Keratinocyte (primary cell): ENCODE data around the gene PDIA2. TPM values are rescaled to one million over a fixed set of nuclear protein-coding genes. Genes with fewer than 3 reads are reported as not detected.
"Not testable (repeated sequence)": the region's sequence is repeated elsewhere in the genome, so short reads cannot be mapped to it uniquely, and the experiment has no call there.

ENCODE experiments used
- DNase-seq: peaks from one replicate; pipeline ENCODE4 v3.0.0-alpha.2; 2011; ENCODE audit warnings: low read depth, missing footprints, low spot score
- FAIRE-seq: peaks from 2 replicates; lab custom pipeline; 2011; peaks lifted over from hg19 to GRCh38; lab: Jason Lieb, UNC
- H2AFZ ChIP-seq: 2 replicates; pipeline ENCODE4 v1.6.0; 2012; ENCODE audit warnings: low read length, control low read depth, inconsistent platforms; ENCODE audit not compliant: control insufficient read depth
- H3K27ac ChIP-seq: 2 replicates; pipeline ENCODE4 v1.5.1; 2011; ENCODE audit warnings: low read length; ENCODE audit not compliant: control insufficient read depth, insufficient read depth
- H3K27me3 ChIP-seq: 3 replicates; pipeline ENCODE4 v1.6.0; 2011; ENCODE audit warnings: low read length; ENCODE audit not compliant: control insufficient read depth, insufficient read depth; ENCODE audit errors: extremely low read depth
- H3K36me3 ChIP-seq, 2 experiments: 2 replicates in 1 of 2; 3 replicates in 1 of 2; pipeline ENCODE4 v1.5.1; 2011; ENCODE audit warnings: low read length in 2 of 2, mild to moderate bottlenecking in 1 of 2; ENCODE audit not compliant: control insufficient read depth in 2 of 2, insufficient read depth in 2 of 2; ENCODE audit errors: extremely low read depth in 1 of 2
- H3K4me1 ChIP-seq: 3 replicates; pipeline ENCODE4 v1.5.1; 2011; ENCODE audit warnings: low read length; ENCODE audit not compliant: control insufficient read depth, insufficient read depth; ENCODE audit errors: extremely low read depth
- H3K4me2 ChIP-seq: 3 replicates; pipeline ENCODE4 v1.6.0; 2011; ENCODE audit warnings: low read depth, low read length; ENCODE audit not compliant: control insufficient read depth, insufficient read depth; ENCODE audit errors: extremely low read depth
- H3K4me3 ChIP-seq, 3 experiments: fragments of 200-600 bp in 1 of 3; sonication (generic) in 1 of 3; 2 replicates in 2 of 3; 3 replicates in 1 of 3; pipeline ENCODE4 v1.5.1; 2011 to 2016; ENCODE audit warnings: low read length in 3 of 3, mild to moderate bottlenecking in 3 of 3, control low read depth in 2 of 3, inconsistent platforms in 1 of 3, low read depth in 1 of 3, mixed read lengths in 1 of 3, mixed run types in 1 of 3, moderate library complexity in 1 of 3; ENCODE audit not compliant: control insufficient read depth in 2 of 3, insufficient read depth in 2 of 3; ENCODE audit errors: extremely low read depth in 1 of 3
- H3K79me2 ChIP-seq: 2 replicates; pipeline ENCODE4 v1.6.0; 2012; ENCODE audit warnings: low read length; ENCODE audit not compliant: control insufficient read depth, insufficient read depth
- H3K9ac ChIP-seq: 3 replicates; pipeline ENCODE4 v1.6.0; 2011; ENCODE audit warnings: low read length; ENCODE audit not compliant: control insufficient read depth, insufficient read depth; ENCODE audit errors: extremely low read depth
- H3K9me1 ChIP-seq: 3 replicates; pipeline ENCODE4 v1.6.0; 2011; ENCODE audit warnings: low read length; ENCODE audit not compliant: control insufficient read depth, insufficient read depth; ENCODE audit errors: extremely low read depth
- H3K9me3 ChIP-seq: 2 replicates; pipeline ENCODE4 v1.5.1; 2012; ENCODE audit warnings: low read depth, low read length; ENCODE audit not compliant: control insufficient read depth
- H4K20me1 ChIP-seq: 3 replicates; pipeline ENCODE4 v1.6.0; 2011; ENCODE audit warnings: low read length; ENCODE audit not compliant: control insufficient read depth, insufficient read depth; ENCODE audit errors: extremely low read depth
- EZH2 ChIP-seq: IDR thresholded peaks from one replicate; pipeline ENCODE4 v1.6.1; 2012; ENCODE audit warnings: inconsistent platforms, mild to moderate bottlenecking, low read length, moderate library complexity
- dilution Hi-C: fragments of 300-500 bp; cut with MboI; formaldehyde crosslinking; loops from one replicate; pipeline ENCODE4 v1.7.0; 2020; ENCODE audit warnings: low sequenced_read_pairs; ENCODE audit not compliant: extremely low pct_ligation_motif_present
- polyA plus RNA-seq, 5 experiments: library from polyadenylated mRNA; depleted of rRNA in 3 of 5; stranded (reverse) in 3 of 5; stranded (forward) in 1 of 5; unstranded in 1 of 5; fragments of >200 nt; gene quantifications; 1 replicate in 1 of 5; 2 replicates in 3 of 5; 3 replicates in 1 of 5; pipeline versions ENCODE4 v1.2.1 to v1.2.3, GENCODE V29; 2011 to 2012; ENCODE audit warnings: missing spikeins in 2 of 5, low read depth in 1 of 5, low replicate concordance in 1 of 5
- TF ChIP-seq, protein P1 (sequence below), 3 experiments: IDR thresholded peaks in 1 of 3; conservative IDR thresholded peaks in 1 of 3; optimal IDR thresholded peaks in 1 of 3; 2 replicates in 2 of 3; 3 replicates in 1 of 3; pipeline versions ENCODE3 to v1.5.1; 2011; ENCODE audit warnings: low read length in 3 of 3, mild to moderate bottlenecking in 3 of 3, moderate library complexity in 2 of 3, control low read depth in 1 of 3, inconsistent platforms in 1 of 3; ENCODE audit not compliant: insufficient read depth in 2 of 3; ENCODE audit errors: extremely low read depth in 1 of 3

The PDIA2 gene
- polyA plus RNA-seq, 1 donor (not counting 4 experiments of a cell fraction or from before 2014, with no cell fraction given), result 0.42 TPM

DNA sequence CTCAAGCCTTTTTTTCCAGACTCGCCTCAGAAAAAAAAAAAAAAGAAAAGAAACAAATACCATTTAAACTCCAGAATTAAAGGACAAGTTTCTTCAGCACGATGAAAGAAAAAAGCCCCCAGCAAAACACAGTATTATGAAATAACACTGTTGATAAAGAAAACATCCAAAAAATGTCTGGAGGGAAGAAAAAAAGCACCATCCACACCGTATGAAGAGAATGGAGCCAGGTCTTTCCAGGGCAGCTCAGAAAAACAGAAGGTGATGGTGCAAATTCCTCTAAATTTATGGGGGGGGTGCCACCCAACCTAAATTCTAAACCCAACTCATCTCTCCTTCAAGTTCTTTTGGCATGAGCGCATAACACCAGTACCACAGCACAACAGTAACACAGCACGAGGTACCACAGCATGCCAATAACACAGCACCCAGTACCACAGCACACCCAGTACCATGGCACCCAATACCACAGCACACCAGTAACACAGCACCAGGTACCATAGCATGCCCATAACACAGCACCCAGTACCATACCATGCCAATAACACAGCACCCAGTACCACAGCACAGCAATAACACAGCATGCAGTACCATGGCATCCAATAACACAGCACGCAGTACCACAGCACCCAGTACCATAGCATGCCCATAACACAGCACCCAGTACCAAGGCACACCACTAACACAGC, 50.6 kb downstream of the PDIA2 start:
- peaks cover 88% of the 10 kb centered on the region for H3K79me2 ChIP-seq
- H3K27me3 ChIP-seq, result no peaks in the 10 kb centered on the region
- no peak overlapping the region for H3K9ac ChIP-seq
- H3K27ac ChIP-seq, result no peak overlapping the region
- H3K4me3 ChIP-seq, result no peak overlapping the region
- H2AFZ ChIP-seq, result no peak overlapping the region
- no peak overlapping the region for H3K4me2 ChIP-seq
- no peaks in the 10 kb centered on the region for H3K9me1 ChIP-seq
- FAIRE-seq (no peak), DNase-seq (no peak)
- H3K9me3 ChIP-seq, result no peaks in the 10 kb centered on the region
- no peaks in the 10 kb centered on the region for H3K4me1 ChIP-seq
- TF ChIP-seq EZH2, result no peak
- TF ChIP-seq, protein P1, sequence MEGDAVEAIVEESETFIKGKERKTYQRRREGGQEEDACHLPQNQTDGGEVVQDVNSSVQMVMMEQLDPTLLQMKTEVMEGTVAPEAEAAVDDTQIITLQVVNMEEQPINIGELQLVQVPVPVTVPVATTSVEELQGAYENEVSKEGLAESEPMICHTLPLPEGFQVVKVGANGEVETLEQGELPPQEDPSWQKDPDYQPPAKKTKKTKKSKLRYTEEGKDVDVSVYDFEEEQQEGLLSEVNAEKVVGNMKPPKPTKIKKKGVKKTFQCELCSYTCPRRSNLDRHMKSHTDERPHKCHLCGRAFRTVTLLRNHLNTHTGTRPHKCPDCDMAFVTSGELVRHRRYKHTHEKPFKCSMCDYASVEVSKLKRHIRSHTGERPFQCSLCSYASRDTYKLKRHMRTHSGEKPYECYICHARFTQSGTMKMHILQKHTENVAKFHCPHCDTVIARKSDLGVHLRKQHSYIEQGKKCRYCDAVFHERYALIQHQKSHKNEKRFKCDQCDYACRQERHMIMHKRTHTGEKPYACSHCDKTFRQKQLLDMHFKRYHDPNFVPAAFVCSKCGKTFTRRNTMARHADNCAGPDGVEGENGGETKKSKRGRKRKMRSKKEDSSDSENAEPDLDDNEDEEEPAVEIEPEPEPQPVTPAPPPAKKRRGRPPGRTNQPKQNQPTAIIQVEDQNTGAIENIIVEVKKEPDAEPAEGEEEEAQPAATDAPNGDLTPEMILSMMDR (optimal IDR thresholded peaks at IDR 0.05 in 1 of 3, IDR thresholded peaks at IDR 0.05 in 1 of 3, conservative IDR thresholded peaks at IDR 0.05 in 1 of 3; ENCODE audit: extremely low read depth in 1 of 3, insufficient read depth in 2 of 3, low read length in 3 of 3), result no peak
- dilution Hi-C loops, result no loop called here
- peaks cover 24% of the 10 kb centered on the region for H4K20me1 ChIP-seq
- peaks cover 3 to 4% of the 10 kb centered on the region in 2 experiments for H3K36me3 ChIP-seq

DNA sequence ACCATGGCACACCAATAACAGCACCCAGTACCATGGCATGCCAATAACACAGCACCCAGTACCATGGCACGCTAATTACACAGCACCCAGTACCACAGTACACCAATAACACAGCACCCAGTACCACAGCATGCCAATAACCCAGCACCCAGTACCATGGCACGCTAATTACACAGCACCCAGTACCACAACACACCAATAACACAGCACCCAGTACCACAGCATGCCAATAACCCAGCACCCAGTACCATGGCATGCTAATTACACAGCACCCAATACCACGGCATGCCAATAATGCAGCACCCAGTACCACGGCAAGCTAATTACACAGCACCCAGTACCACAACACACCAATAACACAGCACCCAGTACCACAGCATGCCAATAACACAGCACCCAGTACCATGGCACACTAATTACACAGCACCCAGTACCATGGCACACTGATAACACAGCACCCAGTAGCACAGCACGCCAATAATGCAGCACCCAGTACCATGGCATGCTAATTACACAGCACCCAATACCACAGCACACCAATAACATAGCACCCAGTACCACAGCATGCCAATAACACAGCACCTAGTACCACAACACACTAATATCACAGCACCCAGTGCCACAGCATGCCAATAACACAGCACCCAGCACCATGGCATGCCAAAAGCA, 51.3 kb downstream of the PDIA2 start:
- H3K4me2 ChIP-seq, H3K27me3 ChIP-seq, H3K9ac ChIP-seq, DNase-seq, H3K4me3 ChIP-seq, H2AFZ ChIP-seq, H3K9me1 ChIP-seq, H3K4me1 ChIP-seq, H3K27ac ChIP-seq, dilution Hi-C loops, H3K36me3 ChIP-seq, H3K9me3 ChIP-seq: not testable (repeated sequence)
- peaks cover 90% of the 10 kb centered on the region for H3K79me2 ChIP-seq
- FAIRE-seq, result peak; percentile 71
- H4K20me1 ChIP-seq, result peaks cover 20% of the 10 kb centered on the region

DNA sequence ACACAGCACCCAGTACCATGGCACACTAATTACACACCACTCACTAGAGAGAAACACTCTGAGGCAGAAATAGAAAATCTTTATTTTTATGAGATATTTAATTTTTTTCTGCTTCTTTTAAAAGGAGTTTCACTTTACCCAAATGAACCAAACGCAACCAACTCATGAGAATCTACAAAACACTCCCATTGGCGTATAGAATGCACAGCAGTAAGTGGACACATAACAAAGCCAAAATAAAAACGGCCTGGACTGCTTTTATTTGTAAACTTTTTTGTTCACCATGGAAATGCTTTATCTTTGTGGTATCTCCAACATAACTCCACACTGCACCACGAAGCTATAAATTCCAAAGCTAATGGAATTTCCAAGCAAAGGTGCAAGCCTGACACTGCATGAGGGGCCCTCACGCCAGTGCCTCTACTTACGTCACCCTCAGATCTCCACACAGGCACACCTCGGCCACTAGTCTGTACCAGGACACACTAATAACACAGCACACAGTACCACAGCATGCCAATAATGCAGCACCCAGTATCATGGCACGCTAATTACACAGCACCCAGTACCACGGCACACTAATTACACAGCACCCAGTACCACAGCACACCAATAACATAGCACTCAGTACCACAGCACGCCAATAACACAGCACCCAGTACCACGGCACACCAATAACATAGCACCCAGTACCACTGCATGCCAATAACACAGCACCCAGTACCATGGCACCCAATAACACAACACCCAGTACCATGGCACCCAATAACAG, 52.1 kb downstream of the PDIA2 start:
- peaks cover 93% of the 10 kb centered on the region for H3K79me2 ChIP-seq
- H3K27ac ChIP-seq, H3K4me2 ChIP-seq, H3K4me1 ChIP-seq, dilution Hi-C loops, H3K36me3 ChIP-seq, DNase-seq, FAIRE-seq, H3K9me1 ChIP-seq, H3K4me3 ChIP-seq, H3K27me3 ChIP-seq, H2AFZ ChIP-seq, H3K9ac ChIP-seq, H3K9me3 ChIP-seq: not testable (repeated sequence)
- peaks cover 24% of the 10 kb centered on the region for H4K20me1 ChIP-seq
